ENCODE measurements around the gene IL17B.

DNA sequence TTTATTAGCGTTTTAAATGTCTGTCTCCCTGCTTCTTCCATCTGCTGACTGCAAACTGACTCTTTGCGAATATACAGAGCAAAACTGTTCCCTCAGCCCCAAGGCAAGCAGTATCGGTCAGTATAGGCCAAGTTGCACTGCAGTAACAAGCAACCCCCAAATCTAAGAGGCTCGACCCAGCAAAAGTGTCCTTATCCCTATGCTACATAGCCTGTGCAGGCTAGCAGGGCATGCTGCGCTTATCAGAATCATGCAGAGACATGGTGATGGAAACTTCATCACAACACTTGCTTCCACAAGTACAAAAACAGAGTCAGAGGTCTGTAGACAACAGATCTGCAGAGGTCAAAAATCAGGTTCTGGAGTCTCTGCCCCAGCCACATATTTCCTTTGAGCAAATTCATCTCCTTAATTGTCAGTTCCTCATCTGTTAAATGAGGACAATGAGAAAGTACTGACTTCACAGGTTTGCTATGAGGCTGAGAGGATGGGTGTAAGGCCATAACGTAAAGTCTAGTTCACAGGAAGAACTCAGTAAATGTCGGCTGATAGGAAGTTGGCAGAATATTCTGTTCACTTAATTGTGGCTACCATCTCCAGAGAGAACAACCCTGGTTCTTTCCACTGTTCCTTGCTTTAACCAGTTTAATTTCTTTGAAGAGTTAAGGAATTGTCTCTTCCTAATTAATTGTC is 9.6 kb upstream of the IL17B start:
- TF ChIP-seq EZH2 (IDR thresholded peaks at IDR 0.05; ENCODE audit: low read depth, unreplicated experiment) (no peak), STAT1 (IDR thresholded peaks at IDR 0.05; ENCODE audit: unreplicated experiment) (no peak), EZH2phosphoT487 (IDR thresholded peaks at IDR 0.05; ENCODE audit: unreplicated experiment) (no peak), POLR2AphosphoS5 (IDR thresholded peaks at IDR 0.05; ENCODE audit: low read depth) (no peak), CREB1 (CRISPR knock-in tag; IDR thresholded peaks at IDR 0.05; ENCODE audit: low read depth) (no peak), JUNB (IDR thresholded peaks at IDR 0.05; ENCODE audit: unreplicated experiment) (no peak), ZNF114 (CRISPR knock-in tag; IDR thresholded peaks at IDR 0.05) (no peak), NANOG (IDR thresholded peaks at IDR 0.05; ENCODE audit: borderline replicate concordance) (no peak)
- TF ChIP-seq, protein P1, sequence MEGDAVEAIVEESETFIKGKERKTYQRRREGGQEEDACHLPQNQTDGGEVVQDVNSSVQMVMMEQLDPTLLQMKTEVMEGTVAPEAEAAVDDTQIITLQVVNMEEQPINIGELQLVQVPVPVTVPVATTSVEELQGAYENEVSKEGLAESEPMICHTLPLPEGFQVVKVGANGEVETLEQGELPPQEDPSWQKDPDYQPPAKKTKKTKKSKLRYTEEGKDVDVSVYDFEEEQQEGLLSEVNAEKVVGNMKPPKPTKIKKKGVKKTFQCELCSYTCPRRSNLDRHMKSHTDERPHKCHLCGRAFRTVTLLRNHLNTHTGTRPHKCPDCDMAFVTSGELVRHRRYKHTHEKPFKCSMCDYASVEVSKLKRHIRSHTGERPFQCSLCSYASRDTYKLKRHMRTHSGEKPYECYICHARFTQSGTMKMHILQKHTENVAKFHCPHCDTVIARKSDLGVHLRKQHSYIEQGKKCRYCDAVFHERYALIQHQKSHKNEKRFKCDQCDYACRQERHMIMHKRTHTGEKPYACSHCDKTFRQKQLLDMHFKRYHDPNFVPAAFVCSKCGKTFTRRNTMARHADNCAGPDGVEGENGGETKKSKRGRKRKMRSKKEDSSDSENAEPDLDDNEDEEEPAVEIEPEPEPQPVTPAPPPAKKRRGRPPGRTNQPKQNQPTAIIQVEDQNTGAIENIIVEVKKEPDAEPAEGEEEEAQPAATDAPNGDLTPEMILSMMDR (conservative IDR thresholded peaks at IDR 0.05; ENCODE audit: low read depth in 2 of 2), result no peak
- TF ChIP-seq, protein P2, sequence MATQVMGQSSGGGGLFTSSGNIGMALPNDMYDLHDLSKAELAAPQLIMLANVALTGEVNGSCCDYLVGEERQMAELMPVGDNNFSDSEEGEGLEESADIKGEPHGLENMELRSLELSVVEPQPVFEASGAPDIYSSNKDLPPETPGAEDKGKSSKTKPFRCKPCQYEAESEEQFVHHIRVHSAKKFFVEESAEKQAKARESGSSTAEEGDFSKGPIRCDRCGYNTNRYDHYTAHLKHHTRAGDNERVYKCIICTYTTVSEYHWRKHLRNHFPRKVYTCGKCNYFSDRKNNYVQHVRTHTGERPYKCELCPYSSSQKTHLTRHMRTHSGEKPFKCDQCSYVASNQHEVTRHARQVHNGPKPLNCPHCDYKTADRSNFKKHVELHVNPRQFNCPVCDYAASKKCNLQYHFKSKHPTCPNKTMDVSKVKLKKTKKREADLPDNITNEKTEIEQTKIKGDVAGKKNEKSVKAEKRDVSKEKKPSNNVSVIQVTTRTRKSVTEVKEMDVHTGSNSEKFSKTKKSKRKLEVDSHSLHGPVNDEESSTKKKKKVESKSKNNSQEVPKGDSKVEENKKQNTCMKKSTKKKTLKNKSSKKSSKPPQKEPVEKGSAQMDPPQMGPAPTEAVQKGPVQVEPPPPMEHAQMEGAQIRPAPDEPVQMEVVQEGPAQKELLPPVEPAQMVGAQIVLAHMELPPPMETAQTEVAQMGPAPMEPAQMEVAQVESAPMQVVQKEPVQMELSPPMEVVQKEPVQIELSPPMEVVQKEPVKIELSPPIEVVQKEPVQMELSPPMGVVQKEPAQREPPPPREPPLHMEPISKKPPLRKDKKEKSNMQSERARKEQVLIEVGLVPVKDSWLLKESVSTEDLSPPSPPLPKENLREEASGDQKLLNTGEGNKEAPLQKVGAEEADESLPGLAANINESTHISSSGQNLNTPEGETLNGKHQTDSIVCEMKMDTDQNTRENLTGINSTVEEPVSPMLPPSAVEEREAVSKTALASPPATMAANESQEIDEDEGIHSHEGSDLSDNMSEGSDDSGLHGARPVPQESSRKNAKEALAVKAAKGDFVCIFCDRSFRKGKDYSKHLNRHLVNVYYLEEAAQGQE (IDR thresholded peaks at IDR 0.05; ENCODE audit: unreplicated experiment), result no peak
- TF ChIP-seq, protein P3, sequence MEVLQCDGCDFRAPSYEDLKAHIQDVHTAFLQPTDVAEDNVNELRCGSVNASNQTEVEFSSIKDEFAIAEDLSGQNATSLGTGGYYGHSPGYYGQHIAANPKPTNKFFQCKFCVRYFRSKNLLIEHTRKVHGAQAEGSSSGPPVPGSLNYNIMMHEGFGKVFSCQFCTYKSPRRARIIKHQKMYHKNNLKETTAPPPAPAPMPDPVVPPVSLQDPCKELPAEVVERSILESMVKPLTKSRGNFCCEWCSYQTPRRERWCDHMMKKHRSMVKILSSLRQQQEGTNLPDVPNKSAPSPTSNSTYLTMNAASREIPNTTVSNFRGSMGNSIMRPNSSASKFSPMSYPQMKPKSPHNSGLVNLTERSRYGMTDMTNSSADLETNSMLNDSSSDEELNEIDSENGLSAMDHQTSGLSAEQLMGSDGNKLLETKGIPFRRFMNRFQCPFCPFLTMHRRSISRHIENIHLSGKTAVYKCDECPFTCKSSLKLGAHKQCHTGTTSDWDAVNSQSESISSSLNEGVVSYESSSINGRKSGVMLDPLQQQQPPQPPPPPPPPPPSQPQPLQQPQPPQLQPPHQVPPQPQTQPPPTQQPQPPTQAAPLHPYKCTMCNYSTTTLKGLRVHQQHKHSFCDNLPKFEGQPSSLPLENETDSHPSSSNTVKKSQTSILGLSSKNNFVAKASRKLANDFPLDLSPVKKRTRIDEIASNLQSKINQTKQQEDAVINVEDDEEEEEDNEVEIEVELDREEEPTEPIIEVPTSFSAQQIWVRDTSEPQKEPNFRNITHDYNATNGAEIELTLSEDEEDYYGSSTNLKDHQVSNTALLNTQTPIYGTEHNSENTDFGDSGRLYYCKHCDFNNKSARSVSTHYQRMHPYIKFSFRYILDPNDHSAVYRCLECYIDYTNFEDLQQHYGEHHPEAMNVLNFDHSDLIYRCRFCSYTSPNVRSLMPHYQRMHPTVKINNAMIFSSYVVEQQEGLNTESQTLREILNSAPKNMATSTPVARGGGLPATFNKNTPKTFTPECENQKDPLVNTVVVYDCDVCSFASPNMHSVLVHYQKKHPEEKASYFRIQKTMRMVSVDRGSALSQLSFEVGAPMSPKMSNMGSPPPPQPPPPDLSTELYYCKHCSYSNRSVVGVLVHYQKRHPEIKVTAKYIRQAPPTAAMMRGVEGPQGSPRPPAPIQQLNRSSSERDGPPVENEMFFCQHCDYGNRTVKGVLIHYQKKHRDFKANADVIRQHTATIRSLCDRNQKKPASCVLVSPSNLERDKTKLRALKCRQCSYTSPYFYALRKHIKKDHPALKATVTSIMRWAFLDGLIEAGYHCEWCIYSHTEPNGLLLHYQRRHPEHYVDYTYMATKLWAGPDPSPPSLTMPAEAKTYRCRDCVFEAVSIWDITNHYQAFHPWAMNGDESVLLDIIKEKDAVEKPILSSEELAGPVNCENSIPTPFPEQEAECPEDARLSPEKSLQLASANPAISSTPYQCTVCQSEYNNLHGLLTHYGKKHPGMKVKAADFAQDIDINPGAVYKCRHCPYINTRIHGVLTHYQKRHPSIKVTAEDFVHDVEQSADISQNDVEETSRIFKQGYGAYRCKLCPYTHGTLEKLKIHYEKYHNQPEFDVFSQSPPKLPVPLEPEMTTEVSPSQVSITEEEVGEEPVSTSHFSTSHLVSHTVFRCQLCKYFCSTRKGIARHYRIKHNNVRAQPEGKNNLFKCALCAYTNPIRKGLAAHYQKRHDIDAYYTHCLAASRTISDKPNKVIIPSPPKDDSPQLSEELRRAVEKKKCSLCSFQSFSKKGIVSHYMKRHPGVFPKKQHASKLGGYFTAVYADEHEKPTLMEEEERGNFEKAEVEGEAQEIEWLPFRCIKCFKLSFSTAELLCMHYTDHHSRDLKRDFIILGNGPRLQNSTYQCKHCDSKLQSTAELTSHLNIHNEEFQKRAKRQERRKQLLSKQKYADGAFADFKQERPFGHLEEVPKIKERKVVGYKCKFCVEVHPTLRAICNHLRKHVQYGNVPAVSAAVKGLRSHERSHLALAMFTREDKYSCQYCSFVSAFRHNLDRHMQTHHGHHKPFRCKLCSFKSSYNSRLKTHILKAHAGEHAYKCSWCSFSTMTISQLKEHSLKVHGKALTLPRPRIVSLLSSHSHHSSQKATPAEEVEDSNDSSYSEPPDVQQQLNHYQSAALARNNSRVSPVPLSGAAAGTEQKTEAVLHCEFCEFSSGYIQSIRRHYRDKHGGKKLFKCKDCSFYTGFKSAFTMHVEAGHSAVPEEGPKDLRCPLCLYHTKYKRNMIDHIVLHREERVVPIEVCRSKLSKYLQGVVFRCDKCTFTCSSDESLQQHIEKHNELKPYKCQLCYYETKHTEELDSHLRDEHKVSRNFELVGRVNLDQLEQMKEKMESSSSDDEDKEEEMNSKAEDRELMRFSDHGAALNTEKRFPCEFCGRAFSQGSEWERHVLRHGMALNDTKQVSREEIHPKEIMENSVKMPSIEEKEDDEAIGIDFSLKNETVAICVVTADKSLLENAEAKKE (CRISPR knock-in tag; IDR thresholded peaks at IDR 0.05), result no peak

Data from GM23338 (cell line).